Head of caudate nucleus (tissue), 42 donors: ENCODE results near the gene PRSS36.
"Not testable (repeated sequence)": the region's sequence is repeated elsewhere in the genome, so short reads cannot be mapped to it uniquely, and the experiment has no call there.

Experiments used
- DNase-seq, 42 donors: peaks; one replicate each; pipeline versions ENCODE4 v3.0.0 to v3.0.0-alpha.2; 2020 to 2021; ENCODE audit warnings: mixed read lengths in 7 of 42
- intact Hi-C: fragments of 100-400 bp; cut with DNase I; formaldehyde crosslinking; loops from one replicate; pipeline ENCODE4 v1.15.0; 2022

The PRSS36 gene

DNA sequence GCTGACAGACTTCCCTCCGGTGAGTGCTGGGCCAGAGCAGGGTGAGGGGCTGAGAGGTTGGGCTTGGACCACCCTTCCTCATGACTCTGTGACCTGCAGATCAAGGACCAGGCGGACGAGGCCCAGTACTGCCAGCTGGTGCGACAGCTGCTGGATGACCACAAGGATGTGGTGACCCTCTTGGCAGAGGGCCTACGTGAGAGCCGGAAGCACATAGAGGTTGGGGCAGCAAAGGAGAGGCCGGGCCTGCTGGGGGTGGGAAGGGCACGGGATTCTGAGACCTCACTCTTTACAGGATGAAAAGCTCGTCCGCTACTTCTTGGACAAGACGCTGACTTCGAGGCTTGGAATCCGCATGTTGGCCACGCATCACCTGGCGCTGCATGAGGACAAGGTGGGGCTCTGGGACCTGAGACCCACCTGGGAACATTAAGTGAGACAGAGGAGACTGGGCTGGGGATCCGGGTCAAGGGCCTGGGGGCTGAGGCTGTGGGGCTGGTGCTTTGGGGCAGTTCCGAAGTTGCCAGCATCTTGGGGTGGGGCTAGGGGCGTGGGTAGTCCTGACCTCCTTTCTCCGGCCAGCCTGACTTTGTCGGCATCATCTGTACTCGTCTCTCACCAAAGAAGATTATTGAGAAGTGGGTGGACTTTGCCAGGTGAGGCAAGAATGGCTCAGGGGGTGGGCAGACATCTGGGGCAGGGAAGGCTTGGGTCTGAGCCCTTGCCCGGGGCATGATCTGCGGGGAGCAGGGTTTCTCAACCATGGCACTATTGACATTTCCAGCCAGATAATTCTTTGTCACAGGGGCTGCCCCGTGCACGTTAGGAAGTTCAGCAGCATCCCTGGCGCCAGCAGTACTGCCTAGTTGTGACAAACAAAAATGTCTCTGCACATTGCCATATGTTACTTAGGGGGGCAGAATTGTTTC, 39.5 kb downstream of the PRSS36 start:
- intact Hi-C loops, result no loop called here
- no peak for DNase-seq

- intact Hi-C loops, result no loop called here
- no peak for DNase-seq
Measured at GRCh38 chr16:31109622-31110021, 40.2 kb downstream of the PRSS36 start.

DNA sequence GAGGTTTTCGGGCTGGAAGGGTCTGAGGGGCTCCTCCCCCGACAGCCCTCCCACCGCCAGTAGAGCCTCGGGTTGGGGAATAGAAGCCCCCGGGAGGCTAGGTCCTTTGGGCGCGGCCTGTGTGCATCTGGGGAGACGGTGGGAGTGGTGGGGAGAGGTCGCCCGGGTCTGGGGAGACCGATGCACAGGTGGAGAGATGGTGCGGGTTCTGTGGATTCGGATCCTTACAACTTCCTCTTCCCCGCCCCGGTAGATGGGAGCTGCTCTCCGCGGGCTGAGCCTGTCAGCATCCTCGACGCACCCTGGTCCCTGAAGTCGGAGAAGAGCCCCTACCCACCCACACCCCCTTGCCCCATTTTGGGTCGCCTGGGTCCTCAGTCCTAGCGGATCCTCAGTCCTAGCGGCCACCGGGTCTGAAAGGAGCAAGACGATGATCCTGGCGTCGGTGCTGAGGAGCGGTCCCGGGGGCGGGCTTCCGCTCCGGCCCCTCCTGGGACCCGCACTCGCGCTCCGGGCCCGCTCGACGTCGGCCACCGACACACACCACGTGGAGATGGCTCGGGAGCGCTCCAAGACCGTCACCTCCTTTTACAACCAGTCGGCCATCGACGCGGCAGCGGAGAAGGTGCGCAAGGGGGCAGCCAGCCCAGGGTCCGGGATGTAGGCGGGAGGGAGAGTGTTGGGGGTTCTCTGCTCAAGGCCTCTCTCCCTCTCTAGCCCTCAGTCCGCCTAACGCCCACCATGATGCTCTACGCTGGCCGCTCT, 40.9 kb downstream of the PRSS36 start:
- no peak for DNase-seq
- intact Hi-C loops, result no loop called here

GRCh38 chr16:31108035-31108793, 41.7 kb downstream of the PRSS36 start, which contains the start of gene BCKDK:
BCKDK (plus strand) TSS chr16:31108386; CDS start chr16:31109224, 838 bp downstream.
- peak; percentile 45 to 91 (median 84) for DNase-seq
- intact Hi-C loops, result no loop called here

GRCh38 chr16:31107465-31107867, 42.4 kb downstream of the PRSS36 start:
- intact Hi-C loops, result no loop called here
- DNase-seq, result no peak

DNA sequence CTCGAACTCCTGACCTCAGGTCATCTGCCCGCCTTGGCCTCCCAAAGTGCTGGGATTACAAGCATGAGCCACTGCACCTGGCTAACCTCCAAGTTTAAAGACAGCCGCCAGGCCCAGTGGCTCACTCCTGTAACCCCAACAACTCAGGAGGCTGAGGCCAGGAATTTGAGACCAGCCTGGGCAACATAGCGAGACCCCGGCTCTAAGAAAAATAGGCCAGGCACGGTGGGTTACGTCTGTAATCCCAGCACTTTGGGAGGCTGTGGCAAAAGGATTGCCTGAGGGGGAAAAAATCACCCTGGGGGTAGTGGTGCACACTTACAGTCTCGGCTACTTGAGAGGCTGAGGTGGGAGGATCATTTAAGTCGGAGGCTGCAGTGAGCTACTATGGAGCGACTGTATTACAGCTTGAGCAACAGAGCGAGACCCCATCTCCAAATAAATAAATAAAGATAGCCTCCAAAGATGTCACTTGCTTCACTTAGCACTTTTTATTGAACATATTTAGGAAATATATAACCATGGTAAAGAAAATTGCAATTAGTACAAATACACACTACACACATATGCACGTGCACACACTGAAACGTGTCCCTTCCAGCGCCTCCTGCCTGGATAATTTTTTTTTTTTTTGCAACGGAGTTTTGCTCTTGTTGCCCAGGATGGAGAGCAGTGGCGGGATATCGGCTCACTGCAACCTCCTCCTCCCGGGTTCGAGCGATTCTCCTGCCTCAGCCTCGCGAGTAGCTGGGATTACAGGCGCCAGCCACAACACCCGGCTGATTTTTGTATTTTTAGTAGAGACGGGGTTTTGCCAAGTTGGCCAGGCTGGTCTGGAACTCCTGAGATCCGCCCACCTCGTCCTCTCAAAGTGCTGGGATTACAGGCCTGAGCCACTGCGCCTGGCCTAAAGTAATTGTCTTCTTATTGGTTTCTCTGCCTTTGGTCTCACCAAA, 43.1 kb downstream of the PRSS36 start:
- DNase-seq, result no peak
- intact Hi-C loops, result no loop called here

DNA sequence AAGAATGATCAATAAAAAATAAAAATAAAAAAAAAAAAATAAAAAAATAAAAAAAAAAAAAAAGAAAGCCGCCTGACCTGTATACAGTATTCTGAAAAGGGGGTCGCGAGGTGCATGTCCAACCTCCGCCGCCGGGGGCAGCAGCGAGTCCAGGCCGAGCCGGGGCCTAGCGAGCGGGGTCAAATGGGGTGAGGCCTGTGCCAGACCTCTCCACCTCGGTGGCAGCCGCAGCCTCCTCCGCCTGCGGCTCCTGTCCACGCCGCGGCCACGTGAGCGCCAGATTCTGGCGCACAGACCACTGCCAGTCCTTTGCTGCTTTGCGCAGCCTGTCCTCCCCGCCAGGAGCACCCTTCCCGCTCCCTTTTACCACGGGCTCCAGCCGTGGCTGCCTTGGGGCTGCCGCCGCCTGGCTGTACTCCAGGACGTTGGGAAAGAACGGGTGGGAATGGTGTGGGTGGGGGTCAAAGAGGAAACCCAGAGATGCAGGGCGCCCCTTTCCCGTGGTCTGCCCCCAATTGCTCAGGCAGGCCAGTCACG, 44.1 kb downstream of the PRSS36 start:
- intact Hi-C loops, result no loop called here
- peak; percentile 74 to 95 (median 88) for DNase-seq

GRCh38 chr16:31100876-31101641, 48.8 kb downstream of the PRSS36 start:
- intact Hi-C loops, DNase-seq: not testable (repeated sequence)

- DNase-seq, result no peak
- intact Hi-C loops, result loop anchor here (10.0 kb wide), 1 partner anchor 115 kb away; the partner anchor contains the start of gene HSD3B7
Measured at GRCh38 chr16:31099860-31100638, 49.8 kb downstream of the PRSS36 start.

DNA sequence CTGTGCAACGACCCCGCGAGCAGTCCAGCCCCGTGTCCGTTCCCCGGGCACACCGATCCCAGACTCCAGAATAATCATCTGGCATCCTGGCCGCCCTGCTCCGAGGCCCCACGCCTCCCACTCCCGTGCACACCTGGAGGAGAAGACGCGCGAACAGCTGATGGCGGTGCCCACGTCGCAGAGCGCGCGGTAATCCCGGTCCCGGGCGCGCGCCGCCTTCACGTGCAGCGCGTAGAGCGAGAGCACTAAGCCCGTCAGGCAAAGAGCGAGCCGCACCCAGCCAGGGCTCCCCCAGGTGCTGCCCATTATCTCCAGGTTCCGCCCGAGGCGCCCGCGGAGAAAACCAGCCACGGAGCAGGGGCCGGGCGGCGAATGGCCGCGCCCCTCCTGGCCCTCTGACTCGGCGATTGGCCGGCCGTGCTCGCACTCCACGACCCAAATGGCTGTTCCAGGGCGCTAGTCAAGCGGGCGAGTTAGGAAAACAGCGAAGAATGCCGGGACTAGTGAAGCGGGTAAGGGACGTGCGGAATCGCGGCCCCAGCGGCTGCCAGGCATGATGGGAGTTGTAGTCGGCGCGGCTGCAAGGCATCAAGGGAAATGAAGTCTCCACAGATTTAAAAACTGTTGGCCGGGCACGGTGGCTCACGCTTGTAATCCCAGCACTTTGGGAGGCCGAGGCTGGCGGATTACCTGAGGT, 55.3 kb downstream of the PRSS36 start, which contains the start of gene VKORC1:
Gene VKORC1, minus strand, starts transcription at position 374 of the 697 bp plus-strand sequence. Its CDS starts 68 bp downstream, at position 306.
- peak; percentile 88 to 98 (median 95) for DNase-seq
- intact Hi-C loops, result loop anchor here (10.0 kb wide), 1 partner anchor 110 kb away; the partner anchor contains the start of gene HSD3B7

GRCh38 chr16:31094088-31094423, 55.8 kb downstream of the PRSS36 start:
- DNase-seq, result peak in 4 of 42 donors; percentile 23 to 32 (median 30)
- intact Hi-C loops, result loop anchor here (10.0 kb wide), 1 partner anchor 109 kb away; the partner anchor contains the start of gene HSD3B7

DNA sequence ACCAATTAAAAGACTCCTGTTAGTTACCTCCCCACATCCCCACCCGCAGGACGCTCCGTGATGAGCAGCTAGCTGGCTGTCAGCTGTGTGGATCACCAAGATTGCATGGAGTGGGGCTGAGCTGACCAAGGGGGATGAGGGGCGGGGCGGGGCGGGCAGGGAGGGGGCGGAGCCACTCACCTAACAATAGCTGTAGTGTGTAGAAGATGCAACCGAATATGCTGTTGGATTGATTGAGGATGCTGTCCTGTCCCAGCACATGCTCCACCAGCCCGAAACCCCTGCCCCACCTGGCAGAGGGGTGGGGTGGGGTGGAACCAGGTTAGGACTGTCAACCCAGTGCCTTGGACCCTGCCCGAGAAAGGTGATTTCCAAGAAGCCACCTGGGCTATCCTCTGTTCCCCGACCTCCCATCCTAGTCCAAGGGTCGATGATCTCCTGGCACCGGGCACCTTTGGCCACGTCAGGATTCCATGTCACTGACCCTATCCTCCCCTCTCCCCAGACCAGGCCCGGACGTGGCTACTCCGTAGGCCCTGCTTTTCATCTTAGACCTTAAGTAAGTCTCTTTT, 56.6 kb downstream of the PRSS36 start:
- peak in 26 of 42 donors; percentile 29 to 73 (median 52) for DNase-seq
- intact Hi-C loops, result loop anchor here (10.0 kb wide), 1 partner anchor 108 kb away; the partner anchor contains the start of gene HSD3B7

DNA sequence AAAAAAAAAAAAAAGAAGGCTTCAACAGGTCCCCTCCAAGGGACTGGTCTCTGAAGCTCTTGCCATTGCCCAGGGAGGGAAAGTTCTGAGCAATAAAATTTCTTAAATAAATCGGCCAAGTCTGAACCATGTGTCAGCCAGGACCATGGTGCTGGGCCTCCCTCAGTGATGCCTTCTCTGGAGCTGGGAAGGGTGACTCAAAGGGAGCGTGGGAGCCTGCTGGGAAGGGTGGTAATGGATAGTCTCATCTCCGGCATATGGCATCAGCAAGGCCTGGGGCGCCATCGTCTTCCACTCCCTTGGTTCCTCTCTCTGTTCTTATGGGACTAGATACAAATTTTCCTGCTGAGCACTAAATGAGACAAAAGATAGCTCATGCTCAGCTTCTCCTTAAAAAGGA, 57.5 kb downstream of the PRSS36 start:
- intact Hi-C loops, result loop anchor here (10.0 kb wide), 1 partner anchor 108 kb away; the partner anchor contains the start of gene HSD3B7
- no peak for DNase-seq

DNA sequence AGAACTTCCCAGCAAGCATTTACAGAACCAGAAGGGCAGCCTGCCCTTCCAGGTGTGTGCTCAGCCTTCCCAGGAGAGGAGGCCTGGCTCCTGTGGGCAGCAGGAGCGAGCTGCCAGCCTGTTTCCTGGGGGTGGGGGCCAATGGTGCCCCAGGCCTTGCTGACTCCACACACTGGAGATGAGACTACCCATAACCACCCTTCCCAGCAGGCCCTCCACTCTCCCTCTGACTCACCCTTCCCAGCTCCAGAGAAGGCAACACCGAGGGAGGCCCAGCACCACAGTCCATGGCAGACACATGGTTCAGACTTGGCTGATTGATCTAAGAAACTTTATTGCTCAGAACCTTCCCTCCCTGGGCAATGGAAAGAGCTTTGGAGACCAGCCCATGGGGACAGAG, 59.3 kb downstream of the PRSS36 start:
- no peak for DNase-seq
- intact Hi-C loops, result loop anchor here (10.0 kb wide), 1 partner anchor 106 kb away; the partner anchor contains the start of gene HSD3B7

DNA sequence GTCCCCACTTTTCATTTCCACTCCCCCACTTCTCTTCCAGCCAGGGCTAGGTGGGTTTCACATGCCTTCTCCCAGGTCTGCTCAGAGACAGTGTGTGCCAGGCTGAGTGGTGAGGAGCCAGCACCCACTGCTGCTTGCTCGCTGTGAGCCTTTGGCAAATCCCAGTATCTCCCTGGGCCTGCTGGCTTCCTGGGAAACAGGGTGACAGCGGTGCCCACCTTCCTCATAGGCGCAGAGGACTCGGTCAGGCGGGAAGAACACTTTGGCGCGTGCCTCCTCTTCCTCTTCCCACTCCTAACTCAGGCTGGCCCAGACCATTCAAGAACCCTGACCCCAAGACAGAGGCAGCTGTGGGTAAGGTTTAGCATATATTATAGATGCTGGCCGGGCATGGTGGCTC, 60.7 kb downstream of the PRSS36 start:
- intact Hi-C loops, result no loop called here
- DNase-seq, result no peak
